Right renal pelvis (tissue), 4 donors: ENCODE data around the gene ZNF225. TPM values are rescaled to one million over a fixed set of nuclear protein-coding genes. Genes with fewer than 3 reads are reported as not detected.
A peak's percentile ranks its signal among the peaks of the same experiment; 100 is the strongest.
"Not testable (repeated sequence)": the region's sequence is repeated elsewhere in the genome, so short reads cannot be mapped to it uniquely, and the experiment has no call there.

Experiments used
- DNase-seq, 4 donors: peaks; one replicate each; pipeline ENCODE4 v3.0.0-alpha.2; 2013; ENCODE audit warnings: low read depth in 4 of 4, low spot score in 3 of 4, missing footprints in 1 of 4
- polyA plus RNA-seq, 4 donors: library from polyadenylated mRNA; unstranded; fragments of 120-200 nt; gene quantifications; one replicate each; pipeline ENCODE4 v1.2.1, GENCODE V29; 2013; ENCODE audit not compliant: insufficient read length in 4 of 4

ZNF225 gene
- polyA plus RNA-seq, 4 donors = 7.7 to 12.0 (median 10.1) TPM

DNA sequence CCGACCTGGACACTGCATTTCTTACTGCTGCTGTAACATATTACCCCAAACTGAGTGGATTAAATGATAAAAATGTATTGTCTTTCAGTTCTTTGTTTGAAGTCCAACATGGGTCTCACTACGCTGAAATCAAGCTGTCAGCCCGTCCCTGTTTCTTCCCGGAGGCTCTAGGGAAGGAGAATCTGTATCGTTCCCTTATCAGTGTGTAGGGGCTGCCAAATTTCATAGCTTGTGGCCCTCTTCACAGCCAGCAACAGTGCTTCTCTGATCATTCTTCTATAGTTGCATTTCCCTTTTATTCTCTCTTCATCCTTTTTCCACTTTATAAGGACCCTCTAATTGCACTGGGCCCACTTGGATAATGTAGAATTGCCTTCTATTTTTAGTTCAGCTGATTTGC is 38.3 kb downstream of the ZNF225 start:
- no peak for DNase-seq

DNA sequence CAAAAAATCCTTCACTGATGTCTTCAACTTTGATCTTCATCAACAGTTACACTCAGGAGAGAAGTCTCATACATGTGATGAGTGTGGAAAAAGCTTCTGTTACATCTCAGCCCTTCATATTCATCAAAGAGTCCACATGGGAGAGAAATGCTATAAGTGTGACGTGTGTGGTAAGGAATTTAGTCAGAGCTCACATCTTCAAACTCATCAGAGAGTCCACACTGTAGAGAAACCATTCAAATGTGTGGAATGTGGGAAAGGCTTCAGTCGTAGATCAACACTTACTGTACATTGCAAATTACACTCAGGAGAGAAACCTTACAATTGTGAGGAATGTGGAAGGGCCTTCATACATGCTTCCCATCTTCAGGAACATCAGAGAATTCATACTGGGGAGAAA is 43.3 kb downstream of the ZNF225 start:
- DNase-seq = no peak

DNA sequence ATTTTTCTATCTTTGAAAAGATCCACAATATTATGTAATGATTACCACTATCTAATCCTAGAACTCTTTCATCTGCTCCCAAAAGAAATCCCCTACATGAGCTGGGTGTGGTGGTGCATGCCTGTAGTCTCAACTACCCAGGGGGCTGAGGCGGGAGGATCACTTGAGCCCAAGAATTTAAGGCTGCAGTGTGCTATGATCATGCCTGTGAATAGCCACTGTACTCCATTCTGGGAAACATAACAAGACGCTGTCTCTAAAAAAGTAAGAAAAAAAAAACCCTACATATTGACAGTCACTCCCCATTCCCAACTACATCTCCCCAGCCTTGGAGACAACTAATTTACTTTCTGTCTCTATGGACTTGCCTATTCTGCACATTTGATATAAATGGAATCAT is 50.6 kb downstream of the ZNF225 start:
- no peak for DNase-seq

DNA sequence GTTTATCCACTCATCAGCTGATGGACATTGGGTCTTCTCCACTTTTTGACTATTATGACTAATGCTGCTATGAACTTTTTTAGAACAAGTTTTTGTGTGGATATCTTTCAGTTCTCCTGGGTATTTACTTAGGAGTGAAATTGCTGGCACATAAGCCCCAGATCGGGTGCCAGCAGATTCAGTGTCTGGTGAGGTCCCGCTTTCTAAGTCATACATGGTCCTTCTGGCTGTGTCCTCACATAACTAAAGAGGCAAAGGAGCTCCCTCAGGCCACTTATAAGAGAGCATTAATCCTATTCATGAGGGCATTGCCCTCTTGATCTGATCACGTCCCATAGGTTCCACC is 51.1 kb downstream of the ZNF225 start:
- no peak for DNase-seq

DNA sequence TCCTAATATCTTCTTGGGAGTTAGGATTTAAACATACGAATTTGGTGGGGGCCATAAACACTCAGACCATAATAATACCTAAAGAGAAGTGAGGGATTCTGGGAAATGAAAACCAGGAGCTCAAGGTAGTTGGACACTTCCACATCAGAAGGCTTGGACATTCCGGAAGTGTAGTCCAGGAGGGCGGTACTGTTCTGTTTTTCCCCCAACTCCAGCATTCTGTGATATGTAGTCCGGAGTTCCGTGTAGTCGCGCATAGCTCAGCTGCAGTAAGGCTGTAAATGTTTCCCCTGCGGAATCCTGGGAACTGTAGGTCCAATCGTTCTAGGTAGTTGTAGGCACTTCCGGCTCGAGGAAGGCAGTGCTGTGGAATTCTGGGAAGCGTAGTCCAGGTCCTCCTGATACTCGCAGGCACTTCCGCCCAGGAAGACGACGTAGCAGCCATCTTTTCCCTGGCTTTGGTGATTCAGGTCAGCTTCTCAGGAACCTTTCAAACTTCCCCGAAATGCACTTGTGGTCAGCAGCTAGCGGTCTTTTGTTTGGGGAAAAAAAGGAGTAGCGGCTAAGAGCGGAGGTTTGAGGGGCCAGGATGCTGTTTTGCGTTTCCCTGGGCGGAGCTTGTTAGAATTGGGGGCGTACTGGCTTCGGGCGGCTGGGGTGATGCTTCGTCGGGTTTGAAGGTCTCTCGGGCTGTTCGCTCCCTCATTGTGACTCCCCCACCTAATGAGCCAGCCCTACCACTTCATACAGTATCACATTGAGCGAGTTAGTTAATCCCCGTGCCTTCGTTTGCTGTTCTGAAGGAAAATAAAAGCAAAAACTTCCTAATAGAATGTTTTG is 51.7 kb downstream of the ZNF225 start, which contains the start of gene ZNF226:
Gene ZNF226 (plus strand): TSS at position 428 of the 840 bp plus-strand sequence. CDS start 4,981 bp downstream, outside the sequence.
- peak; percentile 90 to 95 (median 92) for DNase-seq

DNA sequence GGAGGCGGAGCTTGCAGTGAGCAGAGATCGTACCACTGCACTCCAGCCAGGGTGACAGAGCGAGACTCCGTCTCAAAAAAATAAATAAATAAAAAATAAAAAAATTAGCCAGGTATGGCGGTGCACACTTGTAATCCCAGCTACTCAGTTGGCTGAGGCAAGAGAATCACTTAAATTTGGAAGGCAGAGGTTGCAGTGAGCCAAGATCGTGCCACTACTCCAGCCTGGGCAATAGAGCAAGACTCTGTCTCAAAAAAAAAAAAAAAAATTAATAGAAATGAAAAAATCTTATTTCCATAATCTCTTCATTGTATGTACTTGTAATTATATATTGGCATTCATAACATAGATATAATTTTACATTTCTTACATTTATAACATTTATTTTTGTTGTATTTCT is 57.5 kb downstream of the ZNF225 start:
- not testable (repeated sequence) for DNase-seq

DNA sequence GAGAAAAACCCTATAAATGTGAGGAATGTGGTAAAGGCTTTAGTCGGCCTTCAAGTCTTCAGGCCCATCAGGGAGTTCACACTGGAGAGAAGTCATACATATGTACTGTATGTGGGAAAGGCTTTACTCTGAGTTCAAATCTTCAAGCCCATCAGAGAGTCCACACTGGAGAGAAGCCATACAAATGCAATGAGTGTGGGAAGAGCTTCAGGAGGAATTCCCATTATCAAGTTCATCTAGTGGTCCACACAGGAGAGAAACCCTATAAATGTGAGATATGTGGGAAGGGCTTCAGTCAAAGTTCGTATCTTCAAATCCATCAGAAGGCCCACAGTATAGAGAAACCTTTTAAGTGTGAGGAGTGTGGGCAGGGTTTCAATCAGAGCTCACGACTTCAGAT is 63.4 kb downstream of the ZNF225 start:
- DNase-seq = no peak

DNA sequence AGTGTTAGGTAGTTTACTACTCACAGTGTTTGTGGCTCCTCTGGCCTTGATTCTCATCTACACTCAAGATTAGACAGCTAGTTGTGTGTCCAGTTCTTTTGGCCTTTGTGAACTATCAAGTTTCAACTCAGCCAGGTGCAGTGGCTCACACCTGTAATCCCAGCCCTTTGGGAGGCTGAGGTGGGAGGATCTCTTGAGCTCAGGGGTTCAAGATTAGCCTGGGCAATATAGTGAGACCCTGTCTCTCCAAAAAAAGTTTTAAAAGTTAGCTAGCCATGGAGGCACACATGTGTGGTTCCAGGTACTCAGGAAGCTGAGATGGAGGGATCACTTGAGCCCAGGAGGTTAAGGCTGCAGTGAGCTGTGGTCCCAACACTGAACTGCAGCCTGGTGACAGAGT is 67.8 kb downstream of the ZNF225 start:
- no peak for DNase-seq

DNA sequence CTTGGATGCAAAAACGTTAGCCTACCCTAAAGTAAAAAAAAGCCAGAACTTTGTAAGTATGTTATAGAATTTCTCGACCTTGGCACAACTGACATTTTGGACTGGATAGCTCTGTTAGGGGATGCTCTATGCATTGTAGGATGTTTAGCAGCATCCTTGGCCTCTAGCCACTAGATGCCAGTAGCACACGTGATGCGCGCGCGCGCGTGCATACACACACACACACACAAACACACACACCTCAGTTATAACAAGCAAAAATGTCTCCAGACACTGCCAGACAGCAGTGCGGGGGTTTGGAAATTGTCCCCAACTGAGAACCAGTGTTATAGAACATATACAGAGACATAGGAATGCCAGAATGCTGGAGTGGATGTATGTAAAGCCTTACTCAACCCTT is 68.9 kb downstream of the ZNF225 start:
- DNase-seq = no peak

Other genes with a start within 250 kb of the ZNF225 start
- gene ZNF404, start 229.4 kb upstream of the ZNF225 start, polyA plus RNA-seq = 10 to 100 TPM in 3 of 4 donors, 1 to 10 TPM in 1; 8.1 to 15.2 (median 13.3) TPM
- gene ZNF45, start 178.1 kb upstream of the ZNF225 start, polyA plus RNA-seq = 10 to 100 TPM; 24.0 to 31.1 (median 28.2) TPM
- 1 to 10 TPM; 4.6 to 6.8 (median 5.4) TPM for gene ZNF221, start 162.2 kb upstream of the ZNF225 start, polyA plus RNA-seq
- 10 to 100 TPM; 12.3 to 17.4 (median 15.6) TPM for gene ZNF155, start 129.2 kb upstream of the ZNF225 start, polyA plus RNA-seq
- 1 to 10 TPM; 5.1 to 8.0 (median 7.3) TPM for gene ZNF230, start 110.4 kb upstream of the ZNF225 start, polyA plus RNA-seq
- gene ZNF222, start 88.0 kb upstream of the ZNF225 start, polyA plus RNA-seq = 10 to 100 TPM in 2 of 4 donors, 1 to 10 TPM in 2; 8.4 to 12.3 (median 10.1) TPM
- gene ZNF223, start 61.4 kb upstream of the ZNF225 start, polyA plus RNA-seq = 10 to 100 TPM; 10.2 to 15.1 (median 12.9) TPM
- 1 to 10 TPM; 3.5 to 4.9 (median 3.6) TPM for gene ZNF284, start 41.2 kb upstream of the ZNF225 start, polyA plus RNA-seq
- 10 to 100 TPM; 23.4 to 37.9 (median 27.1) TPM for gene ZNF224, start 19.0 kb upstream of the ZNF225 start, polyA plus RNA-seq
- 10 to 100 TPM; 10.1 to 16.5 (median 12.3) TPM for gene ZNF234, start 28.2 kb downstream of the ZNF225 start, polyA plus RNA-seq
- 10 to 100 TPM; 21.3 to 32.1 (median 28.7) TPM for gene ZNF226, start 51.7 kb downstream of the ZNF225 start, polyA plus RNA-seq
- gene ZNF227, start 99.1 kb downstream of the ZNF225 start, polyA plus RNA-seq = 10 to 100 TPM; 24.4 to 30.1 (median 28.9) TPM
- 1 to 10 TPM; 5.0 to 7.5 (median 6.7) TPM for gene ZNF233, start 146.5 kb downstream of the ZNF225 start, polyA plus RNA-seq
- gene ZNF235, start 191.6 kb downstream of the ZNF225 start, polyA plus RNA-seq = 10 to 100 TPM in 3 of 4 donors, 1 to 10 TPM in 1; 8.3 to 12.2 (median 10.2) TPM
- gene ZNF112, start 243.3 kb downstream of the ZNF225 start, polyA plus RNA-seq = 10 to 100 TPM; 12.3 to 15.1 (median 14.3) TPM